ENCODE results near the gene ZNF580. TPM values are rescaled to one million over a fixed set of nuclear protein-coding genes. Genes with fewer than 3 reads are reported as not detected.

Gene ZNF580
- 10 to 100 TPM; 56.6 to 59.8 TPM for total RNA-seq

GRCh38 chr19:55640577-55641425 is at the start of gene ZNF580:
TSS of gene ZNF580 (plus strand) at chr19:55641002. CDS start at chr19:55642509, 1,507 bp downstream.
- peaks cover 19% of the 10 kb centered on the region for H3K36me3 Mint-ChIP-seq
- ATAC-seq (ENCODE audit: low read depth) (peak; percentile 35), DNase-seq (peak; percentile 80)
- H3K27me3 Mint-ChIP-seq = no peaks in the 10 kb centered on the region
- no peaks in the 10 kb centered on the region for H3K9me3 Mint-ChIP-seq
- H3K4me1 Mint-ChIP-seq = peaks cover 43% of the 10 kb centered on the region
- POLR2A ChIA-PET = no interaction called here
- peak within 1 kb of the TSS; percentile 97 for H3K4me3 Mint-ChIP-seq
- peak within 1 kb of the TSS; percentile 97 for H3K27ac Mint-ChIP-seq

- H3K27ac Mint-ChIP-seq = no peak overlapping the region
- H3K4me3 Mint-ChIP-seq = no peak overlapping the region
- H3K9me3 Mint-ChIP-seq = no peaks in the 10 kb centered on the region
- ATAC-seq (ENCODE audit: low read depth) (no peak), DNase-seq (no peak)
- peaks cover 21% of the 10 kb centered on the region for H3K36me3 Mint-ChIP-seq
- POLR2A ChIA-PET = no interaction called here
- peaks cover 5% of the 10 kb centered on the region for H3K4me1 Mint-ChIP-seq
- peaks cover 8% of the 10 kb centered on the region for H3K27me3 Mint-ChIP-seq
Observed at GRCh38 chr19:55591555-55591954, 49.2 kb upstream of the ZNF580 start.

GRCh38 chr19:55592391-55593090 is 48.3 kb upstream of the ZNF580 start:
- DNase-seq (no peak), ATAC-seq (ENCODE audit: low read depth) (no peak)
- H3K4me1 Mint-ChIP-seq = no peaks in the 10 kb centered on the region
- no peaks in the 10 kb centered on the region for H3K27me3 Mint-ChIP-seq
- peaks cover 25% of the 10 kb centered on the region for H3K36me3 Mint-ChIP-seq
- POLR2A ChIA-PET = interaction anchor here (1.4 kb wide), 1 partner anchor 32 kb away, joined by 3 read pairs; the partner anchor contains the start of gene ZNF784
- no peaks in the 10 kb centered on the region for H3K9me3 Mint-ChIP-seq
- H3K4me3 Mint-ChIP-seq = no peak overlapping the region
- no peak overlapping the region for H3K27ac Mint-ChIP-seq

- DNase-seq (no peak), ATAC-seq (ENCODE audit: low read depth) (no peak)
- Mint-ChIP-seq H3K9me3 (no peaks in the 10 kb centered on the region), H3K36me3 (peaks cover 29% of the 10 kb centered on the region), H3K27me3 (no peaks in the 10 kb centered on the region), H3K27ac (no peak overlapping the region), H3K4me3 (no peak overlapping the region), H3K4me1 (peaks cover 3% of the 10 kb centered on the region)
- POLR2A ChIA-PET = interaction anchor here (1.4 kb wide), 1 partner anchor 31 kb away, joined by 3 read pairs; the partner anchor contains the start of gene ZNF784
Observed at GRCh38 chr19:55593096-55593772, 47.6 kb upstream of the ZNF580 start.

GRCh38 chr19:55594996-55595545 is 45.7 kb upstream of the ZNF580 start:
- POLR2A ChIA-PET = no interaction called here
- no peak overlapping the region for H3K27ac Mint-ChIP-seq

GRCh38 chr19:55596304-55596703 is 44.5 kb upstream of the ZNF580 start:
- H3K9me3 Mint-ChIP-seq = no peaks in the 10 kb centered on the region

More at GRCh38 chr19:55594996-55595545, 45.7 kb upstream of the ZNF580 start:
- DNase-seq = no peak
- Mint-ChIP-seq H3K27me3 (no peaks in the 10 kb centered on the region), H3K36me3 (peaks cover 33% of the 10 kb centered on the region), H3K9me3 (no peaks in the 10 kb centered on the region), H3K4me1 (peaks cover 8% of the 10 kb centered on the region), H3K4me3 (no peak overlapping the region)
- no peak for ATAC-seq (ENCODE audit: low read depth)

GRCh38 chr19:55597501-55597921 is 43.3 kb upstream of the ZNF580 start:
- no peak overlapping the region for H3K4me3 Mint-ChIP-seq
- peaks cover 33% of the 10 kb centered on the region for H3K36me3 Mint-ChIP-seq

More at GRCh38 chr19:55596304-55596703, 44.5 kb upstream of the ZNF580 start:
- H3K4me3 Mint-ChIP-seq = no peak overlapping the region
- H3K4me1 Mint-ChIP-seq = peaks cover 12% of the 10 kb centered on the region
- POLR2A ChIA-PET = no interaction called here
- peak overlapping the region; percentile 73 for H3K27ac Mint-ChIP-seq
- DNase-seq = no peak
- no peak for ATAC-seq (ENCODE audit: low read depth)
- no peaks in the 10 kb centered on the region for H3K27me3 Mint-ChIP-seq
- peaks cover 33% of the 10 kb centered on the region for H3K36me3 Mint-ChIP-seq

GRCh38 chr19:55598034-55598433 is 42.8 kb upstream of the ZNF580 start:
- POLR2A ChIA-PET = interaction anchor here (0.6 to 3.4 kb wide), 4 partner anchors 23 to 57 kb away, joined by 5 to 49 read pairs (median 13); partner anchors contain the start of genes U2AF2 and ZNF784
- Mint-ChIP-seq H3K27ac (no peak overlapping the region), H3K27me3 (no peaks in the 10 kb centered on the region), H3K4me1 (peaks cover 17% of the 10 kb centered on the region), H3K36me3 (peaks cover 33% of the 10 kb centered on the region), H3K4me3 (no peak overlapping the region), H3K9me3 (no peaks in the 10 kb centered on the region)
- DNase-seq (no peak), ATAC-seq (ENCODE audit: low read depth) (no peak)

More at GRCh38 chr19:55597501-55597921, 43.3 kb upstream of the ZNF580 start:
- no peaks in the 10 kb centered on the region for H3K9me3 Mint-ChIP-seq
- POLR2A ChIA-PET = interaction anchor here (0.6 kb wide), 1 partner anchor 23 kb away, joined by 5 read pairs; no protein-coding TSS in a partner anchor
- peaks cover 17% of the 10 kb centered on the region for H3K4me1 Mint-ChIP-seq
- no peaks in the 10 kb centered on the region for H3K27me3 Mint-ChIP-seq
- no peak overlapping the region for H3K27ac Mint-ChIP-seq
- DNase-seq (no peak), ATAC-seq (ENCODE audit: low read depth) (no peak)

- POLR2A ChIA-PET = interaction anchor here (0.6 to 3.4 kb wide), 21 partner anchors 12 to 1150 kb away, joined by 3 to 49 read pairs (median 4); partner anchors contain the start of genes HSPBP1, ISOC2, LENG8 and PPP6R1
- Mint-ChIP-seq H3K36me3 (peaks cover 32% of the 10 kb centered on the region), H3K4me1 (peaks cover 21% of the 10 kb centered on the region), H3K27ac (peak overlapping the region; percentile 99), H3K9me3 (no peaks in the 10 kb centered on the region), H3K4me3 (peak overlapping the region; percentile 99), H3K27me3 (no peaks in the 10 kb centered on the region)
- ATAC-seq (ENCODE audit: low read depth) (peak; percentile 59), DNase-seq (peak; percentile 97)
Observed at GRCh38 chr19:55598719-55599467, 41.9 kb upstream of the ZNF580 start.

- Mint-ChIP-seq H3K27ac (peak within 1 kb of the TSS; percentile 99), H3K36me3 (peaks cover 32% of the 10 kb centered on the region), H3K4me1 (peaks cover 23% of the 10 kb centered on the region), H3K27me3 (no peaks in the 10 kb centered on the region), H3K9me3 (no peaks in the 10 kb centered on the region), H3K4me3 (peak within 1 kb of the TSS; percentile 99)
- DNase-seq (peak; percentile 95), ATAC-seq (ENCODE audit: low read depth) (peak; percentile 77)
- POLR2A ChIA-PET = interaction anchor here (0.6 to 3.4 kb wide), 21 partner anchors 12 to 1151 kb away, joined by 3 to 49 read pairs (median 4); partner anchors contain the start of genes HSPBP1, ISOC2, LENG8 and PPP6R1
Observed at GRCh38 chr19:55599468-55599841, 41.3 kb upstream of the ZNF580 start, which contains the start of gene FIZ1. TSS of gene FIZ1 (minus strand) at chr19:55599517. CDS start at chr19:55597865, 1,652 bp downstream.

GRCh38 chr19:55599842-55600661 is 40.8 kb upstream of the ZNF580 start, which contains the start of gene ZNF524:
TSS of gene ZNF524 (plus strand) at chr19:55600288. CDS start at chr19:55602113, 1,825 bp downstream.
- Mint-ChIP-seq H3K4me1 (peaks cover 27% of the 10 kb centered on the region), H3K4me3 (peak within 1 kb of the TSS; percentile 99), H3K27ac (peak within 1 kb of the TSS; percentile 99), H3K9me3 (no peaks in the 10 kb centered on the region), H3K36me3 (peaks cover 27% of the 10 kb centered on the region), H3K27me3 (no peaks in the 10 kb centered on the region)
- DNase-seq = peak; percentile 91
- ATAC-seq (ENCODE audit: low read depth) = peak; percentile 65
- POLR2A ChIA-PET = interaction anchor here (0.6 to 3.4 kb wide), 21 partner anchors 13 to 1151 kb away, joined by 3 to 49 read pairs (median 4); partner anchors contain the start of genes HSPBP1, ISOC2, LENG8 and TMEM238

Data from activated naive CD8-positive, alpha-beta T cell treated with anti-CD3 and anti-CD28 coated beads, Interleukin-2, amount 10 ng/mL, durations not matched to agents 7 days and 5 days (primary cell).